Astrocyte (in vitro differentiated cells and primary cell): ENCODE data around the gene TRIP12. TPM values are rescaled to one million over a fixed set of nuclear protein-coding genes. Genes with fewer than 3 reads are reported as not detected.
"Not testable (repeated sequence)": the region's sequence is repeated elsewhere in the genome, so short reads cannot be mapped to it uniquely, and the experiment has no call there.

Experiments used
- DNase-seq: peaks from one replicate; pipeline ENCODE4 v3.0.0-alpha.2; 2010; ENCODE audit warnings: low read depth
- FAIRE-seq: peaks from 2 replicates; lab custom pipeline; 2011; peaks lifted over from hg19 to GRCh38; lab: Jason Lieb, UNC
- H2AFZ ChIP-seq: 2 replicates; pipeline ENCODE4 v1.6.0; 2012; ENCODE audit warnings: low read depth, low read length, inconsistent platforms
- H3K27ac ChIP-seq: 2 replicates; pipeline ENCODE4 v1.5.1; 2011; ENCODE audit warnings: low read depth, low read length, inconsistent platforms
- H3K27me3 ChIP-seq: 2 replicates; pipeline ENCODE4 v1.6.0; 2011; ENCODE audit warnings: low read length, inconsistent platforms; ENCODE audit not compliant: insufficient read depth
- H3K36me3 ChIP-seq: 2 replicates; pipeline ENCODE4 v1.5.1; 2011; ENCODE audit warnings: low read length, inconsistent platforms; ENCODE audit not compliant: insufficient read depth
- H3K4me1 ChIP-seq: 2 replicates; pipeline ENCODE4 v1.5.1; 2011; ENCODE audit warnings: low read length, inconsistent platforms; ENCODE audit not compliant: insufficient read depth
- H3K4me2 ChIP-seq: 2 replicates; pipeline ENCODE4 v1.6.0; 2012; ENCODE audit warnings: low read length, inconsistent platforms
- H3K4me3 ChIP-seq: 2 replicates; pipeline ENCODE4 v1.5.1; 2011; ENCODE audit warnings: low read depth, mild to moderate bottlenecking, low read length, inconsistent platforms; ENCODE audit not compliant: insufficient read depth
- H3K79me2 ChIP-seq: 2 replicates; pipeline ENCODE4 v1.6.0; 2012; ENCODE audit warnings: mild to moderate bottlenecking, low read length, inconsistent platforms; ENCODE audit not compliant: insufficient read depth
- H3K9ac ChIP-seq: 2 replicates; pipeline ENCODE4 v1.6.0; 2012; ENCODE audit warnings: mild to moderate bottlenecking, low read length, inconsistent platforms
- H3K9me3 ChIP-seq: 2 replicates; pipeline ENCODE4 v1.5.1; 2012; ENCODE audit warnings: low read depth, mild to moderate bottlenecking, low read length, inconsistent platforms; ENCODE audit not compliant: insufficient read depth
- H4K20me1 ChIP-seq: 2 replicates; pipeline ENCODE4 v1.6.0; 2012; ENCODE audit warnings: low read length, inconsistent platforms; ENCODE audit not compliant: insufficient read depth
- H3K27ac Mint-ChIP-seq: one replicate; pipeline ENCODE4 v1.8.0; 2021; ENCODE audit warnings: mild to moderate bottlenecking, mixed read lengths; ENCODE audit not compliant: unreplicated experiment
- H3K27me3 Mint-ChIP-seq: one replicate; pipeline ENCODE4 v1.8.0; 2021; ENCODE audit warnings: low read depth, mixed read lengths; ENCODE audit not compliant: unreplicated experiment
- H3K36me3 Mint-ChIP-seq: one replicate; pipeline ENCODE4 v1.8.0; 2021; ENCODE audit warnings: low read depth, mixed read lengths; ENCODE audit not compliant: unreplicated experiment
- H3K4me1 Mint-ChIP-seq: one replicate; pipeline ENCODE4 v1.8.0; 2021; ENCODE audit warnings: low read depth, mixed read lengths; ENCODE audit not compliant: unreplicated experiment
- H3K4me3 Mint-ChIP-seq: one replicate; pipeline ENCODE4 v1.8.0; 2021; ENCODE audit warnings: mild to moderate bottlenecking, moderate library complexity, mixed read lengths; ENCODE audit not compliant: unreplicated experiment
- H3K9me3 Mint-ChIP-seq: one replicate; pipeline ENCODE4 v1.8.0; 2021; ENCODE audit warnings: mild to moderate bottlenecking, mixed read lengths; ENCODE audit not compliant: unreplicated experiment
- CTCF ChIP-seq: IDR thresholded peaks from 2 replicates; pipeline ENCODE4 v1.5.1; 2011; ENCODE audit warnings: low read depth, mild to moderate bottlenecking, inconsistent platforms, low read length, moderate library complexity; ENCODE audit not compliant: insufficient read depth
- EZH2 ChIP-seq: IDR thresholded peaks from 2 replicates; pipeline ENCODE4 v1.6.1; 2012; ENCODE audit warnings: mild to moderate bottlenecking, low read length, inconsistent platforms; ENCODE audit not compliant: insufficient read depth
- total RNA-seq: library from RNA; stranded (reverse); gene quantifications from 2 replicates; pipeline ENCODE4 v1.2.1, GENCODE V29; 2021

The TRIP12 gene
- total RNA-seq, 1 donor from 2014 or later: 379 TPM

- no peak overlapping the region for H3K4me3 Mint-ChIP-seq
- peaks cover 9% of the 10 kb centered on the region for H3K36me3 Mint-ChIP-seq
- H3K4me2 ChIP-seq: no peak overlapping the region
- H3K79me2 ChIP-seq: peaks cover 99% of the 10 kb centered on the region
- no peak overlapping the region for H3K4me3 ChIP-seq
- H3K27me3 Mint-ChIP-seq: no peaks in the 10 kb centered on the region
- TF ChIP-seq CTCF: no peak
- TF ChIP-seq EZH2: no peak
- H3K9me3 ChIP-seq: no peaks in the 10 kb centered on the region
- H2AFZ ChIP-seq: no peak overlapping the region
- no peak overlapping the region for H3K27ac ChIP-seq
- H3K9ac ChIP-seq: no peak overlapping the region
- peaks cover 17% of the 10 kb centered on the region for H3K4me1 Mint-ChIP-seq
- FAIRE-seq: no peak
- no peak for DNase-seq
- H3K27me3 ChIP-seq: no peaks in the 10 kb centered on the region
- H3K36me3 ChIP-seq: peaks cover 6% of the 10 kb centered on the region
- H3K27ac Mint-ChIP-seq: peak overlapping the region; percentile 62
- no peaks in the 10 kb centered on the region for H3K9me3 Mint-ChIP-seq
- H3K4me1 ChIP-seq: peaks cover 10% of the 10 kb centered on the region
- peaks cover 91% of the 10 kb centered on the region for H4K20me1 ChIP-seq
These were observed 16.2 kb downstream of the TRIP12 start for GRCh38 chr2:229905601-229906000.

DNA sequence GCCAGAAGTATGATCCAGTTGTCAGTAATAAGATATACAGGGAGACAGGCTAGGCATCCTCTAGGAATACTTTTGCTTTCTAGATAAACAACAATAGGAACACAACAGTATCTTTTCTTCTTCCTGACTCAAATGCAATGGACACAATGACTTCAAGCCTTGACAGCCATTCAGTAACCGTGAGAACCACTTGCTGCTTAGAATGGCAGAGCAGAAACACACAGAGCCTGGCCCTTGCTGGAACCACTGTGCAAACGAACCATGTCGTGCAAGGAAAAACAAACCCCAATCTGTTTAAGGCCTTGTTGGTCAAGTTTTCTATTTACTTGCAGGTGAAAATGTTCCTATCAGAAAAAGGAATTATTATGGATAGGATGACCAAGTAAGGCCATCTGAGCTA is 18.8 kb downstream of the TRIP12 start:
- no peaks in the 10 kb centered on the region for H3K9me3 ChIP-seq
- H3K4me3 ChIP-seq: no peak overlapping the region
- FAIRE-seq (no peak), DNase-seq (no peak)
- Mint-ChIP-seq H3K4me1 (peaks cover 15% of the 10 kb centered on the region), H3K36me3 (peaks cover 15% of the 10 kb centered on the region), H3K9me3 (no peaks in the 10 kb centered on the region), H3K27me3 (no peaks in the 10 kb centered on the region), H3K27ac (no peak overlapping the region), H3K4me3 (no peak overlapping the region)
- no peak overlapping the region for H3K4me2 ChIP-seq
- H3K27ac ChIP-seq: no peak overlapping the region
- peaks cover 92% of the 10 kb centered on the region for H4K20me1 ChIP-seq
- peaks cover 6% of the 10 kb centered on the region for H3K36me3 ChIP-seq
- peaks cover 100% of the 10 kb centered on the region for H3K79me2 ChIP-seq
- peaks cover 10% of the 10 kb centered on the region for H3K4me1 ChIP-seq
- H3K9ac ChIP-seq: no peak overlapping the region
- no peak overlapping the region for H2AFZ ChIP-seq
- TF ChIP-seq EZH2 (no peak), CTCF (no peak)
- no peaks in the 10 kb centered on the region for H3K27me3 ChIP-seq

- Mint-ChIP-seq H3K4me3 (no peak overlapping the region), H3K27ac (peak overlapping the region; percentile 48), H3K27me3 (no peaks in the 10 kb centered on the region), H3K36me3 (peaks cover 10% of the 10 kb centered on the region), H3K4me1 (peaks cover 19% of the 10 kb centered on the region), H3K9me3 (no peaks in the 10 kb centered on the region)
- Histone ChIP-seq H3K4me3 (no peak overlapping the region), H3K4me2 (peak overlapping the region; percentile 66), H3K9me3 (no peaks in the 10 kb centered on the region), H4K20me1 (peaks cover 92% of the 10 kb centered on the region), H3K4me1 (peaks cover 10% of the 10 kb centered on the region), H3K27ac (peak overlapping the region; percentile 24), H3K36me3 (peaks cover 4% of the 10 kb centered on the region), H3K79me2 (peaks cover 100% of the 10 kb centered on the region), H2AFZ (no peak overlapping the region), H3K27me3 (no peaks in the 10 kb centered on the region), H3K9ac (no peak overlapping the region)
- FAIRE-seq (no peak), DNase-seq (peak; percentile 81)
- TF ChIP-seq CTCF: no peak
These were observed 20.0 kb downstream of the TRIP12 start for GRCh38 chr2:229901819-229902218.

DNA sequence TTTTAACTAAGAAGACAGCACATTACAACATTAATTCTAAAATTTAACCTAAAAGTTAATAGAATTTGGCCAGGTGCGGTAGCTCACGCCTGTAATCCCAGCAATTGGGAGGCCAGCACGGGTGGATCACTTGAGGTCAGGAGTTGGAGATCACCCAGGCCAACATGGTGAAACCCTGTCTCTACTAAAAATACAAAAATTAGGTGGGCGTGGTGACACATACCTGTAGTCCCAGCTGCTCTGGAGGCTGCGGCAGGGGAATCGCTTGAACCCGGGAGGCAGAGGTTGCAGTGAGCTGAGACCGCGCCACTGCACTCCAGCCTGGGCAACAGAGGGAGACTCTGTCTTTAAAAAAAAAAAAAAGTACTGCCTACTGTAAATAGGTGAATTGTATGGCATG is 21.3 kb downstream of the TRIP12 start:
- H3K4me1 ChIP-seq, H3K9me3 Mint-ChIP-seq, H2AFZ ChIP-seq, H3K27me3 ChIP-seq, H3K4me3 Mint-ChIP-seq, H3K36me3 ChIP-seq, H3K4me2 ChIP-seq, H3K27ac ChIP-seq, FAIRE-seq, H3K4me3 ChIP-seq, DNase-seq, H3K27ac Mint-ChIP-seq, H3K9ac ChIP-seq, H3K27me3 Mint-ChIP-seq, H3K9me3 ChIP-seq: not testable (repeated sequence)
- Mint-ChIP-seq H3K4me1 (peaks cover 18% of the 10 kb centered on the region), H3K36me3 (peaks cover 10% of the 10 kb centered on the region)
- peaks cover 88% of the 10 kb centered on the region for H4K20me1 ChIP-seq
- peaks cover 99% of the 10 kb centered on the region for H3K79me2 ChIP-seq
